HuH-7 (cell line): Measurements from ENCODE around the gene NTSR1.

Experiments used
- DNase-seq: peaks from one replicate; pipeline ENCODE4 v3.0.0; 2011; ENCODE audit warnings: low spot score

Gene NTSR1

DNA sequence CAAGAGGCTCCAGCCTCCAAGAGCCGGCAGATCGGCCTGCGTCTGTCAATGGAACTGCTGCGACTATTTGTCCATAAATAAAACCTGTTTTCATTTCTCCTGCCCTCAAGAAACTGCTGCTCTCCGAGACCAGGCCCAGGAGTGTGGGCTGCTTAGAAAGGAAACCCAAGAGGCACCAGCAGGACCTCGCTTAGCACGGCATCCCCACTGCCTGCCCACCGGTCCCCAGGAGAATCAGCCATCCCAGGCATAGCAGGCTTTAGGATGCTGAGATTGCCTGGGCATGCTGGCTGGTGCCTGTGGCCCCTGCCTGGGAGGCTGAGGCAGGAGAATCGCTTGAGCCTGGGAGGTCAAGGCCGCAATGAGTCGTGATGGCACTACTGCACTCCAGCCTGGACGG lies 17.6 kb downstream of the NTSR1 start:
- no peak for DNase-seq

DNA sequence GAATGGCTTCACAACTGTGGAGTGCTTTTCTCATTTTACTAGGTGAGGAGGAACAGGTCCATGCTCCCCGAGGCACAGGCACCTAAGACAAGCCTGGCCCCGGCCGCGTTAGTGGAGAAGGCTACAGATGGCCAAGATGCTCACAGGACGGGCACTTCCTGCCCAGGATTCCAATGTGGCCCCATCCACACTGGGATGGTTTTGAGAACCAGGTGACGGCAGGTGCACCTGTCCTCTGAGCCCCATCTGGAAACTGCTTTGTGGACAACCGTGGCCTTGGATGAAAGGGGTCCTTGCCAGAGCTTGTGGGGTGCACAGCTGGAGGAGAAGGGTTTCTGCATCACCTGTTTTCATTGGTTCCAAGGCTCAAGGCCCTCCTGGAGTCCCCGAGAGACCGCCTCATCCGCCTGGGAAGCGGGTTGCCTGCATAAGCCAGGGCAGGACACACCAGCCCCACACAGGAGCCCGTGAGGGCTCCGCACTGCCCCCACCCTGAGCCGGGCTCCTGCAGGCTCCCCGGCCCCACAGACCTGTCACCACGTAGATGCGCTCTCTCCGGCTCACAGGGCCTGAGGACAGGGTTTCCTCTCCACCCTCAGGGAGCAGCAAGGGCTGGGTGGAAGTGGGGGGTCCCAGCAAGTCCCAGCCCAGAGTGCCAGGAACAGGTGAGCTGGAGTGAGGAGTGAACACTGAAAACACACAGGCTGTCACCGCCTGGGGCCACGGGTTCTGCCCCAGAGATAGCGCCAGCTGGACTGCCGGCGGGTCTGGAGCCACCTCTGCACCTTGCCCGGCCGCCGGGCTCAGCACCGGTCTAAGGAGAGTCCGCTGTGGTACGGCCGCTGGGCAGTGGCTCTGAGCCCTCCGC lies 18.3 kb downstream of the NTSR1 start:
- no peak for DNase-seq

DNA sequence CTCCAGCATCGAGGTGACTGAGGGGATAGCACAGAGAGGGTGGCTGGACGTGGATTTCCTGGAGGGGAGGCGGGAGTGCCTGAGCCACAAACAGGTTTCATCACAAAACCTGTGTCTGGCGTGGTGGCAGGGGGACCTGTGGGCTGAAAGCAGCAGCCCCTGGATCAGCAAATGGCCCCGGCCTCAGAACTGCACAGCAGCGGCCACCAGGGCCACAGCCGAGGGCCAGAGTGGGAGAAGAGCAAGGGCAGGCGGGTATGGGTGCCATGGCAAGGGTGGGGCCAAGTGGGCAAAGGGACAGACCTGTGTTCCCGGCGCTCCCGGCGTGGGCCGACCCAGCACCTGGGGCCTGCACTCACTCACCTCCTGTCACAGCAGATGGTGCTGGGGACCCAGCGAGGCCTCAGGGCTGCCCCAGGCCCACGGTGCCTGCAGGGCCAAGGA lies 19.0 kb downstream of the NTSR1 start:
- DNase-seq = no peak

DNA sequence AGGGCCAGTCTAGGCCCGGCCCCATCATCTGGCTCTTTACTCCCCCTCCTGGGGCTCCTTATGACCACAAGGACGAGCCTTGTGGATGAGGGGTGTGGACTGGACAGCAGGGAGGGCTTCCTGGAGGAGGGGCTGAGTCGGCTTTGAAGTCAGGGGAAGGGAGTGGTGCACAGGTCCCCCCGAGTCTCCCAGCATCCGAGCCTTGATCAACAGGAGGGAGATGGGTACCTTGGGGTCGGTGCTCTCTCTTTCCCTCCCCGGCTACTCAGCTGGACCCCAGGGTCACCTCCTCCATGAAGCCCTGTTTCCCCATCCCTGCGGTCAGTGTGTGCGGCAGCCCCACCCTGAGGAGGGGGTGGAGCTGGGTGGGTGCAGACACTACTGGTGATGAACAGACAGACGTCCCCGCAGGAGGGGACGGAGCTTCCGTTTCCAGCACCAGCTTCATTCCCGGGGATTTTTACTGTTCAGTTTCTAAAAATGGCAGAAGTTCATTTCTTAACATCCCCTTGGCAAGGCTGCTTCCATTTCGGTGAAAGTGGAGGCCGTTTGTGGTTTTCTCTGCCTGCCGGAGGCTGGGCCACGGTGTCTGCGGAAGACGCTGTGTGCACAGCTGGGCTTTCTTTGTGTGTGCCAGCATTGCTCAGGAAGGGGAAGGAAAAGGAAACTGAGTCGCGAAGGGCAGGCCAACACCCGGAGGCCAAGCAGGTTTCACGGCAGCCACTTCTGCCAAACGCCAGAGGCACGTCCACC lies 19.6 kb downstream of the NTSR1 start:
- no peak for DNase-seq

DNA sequence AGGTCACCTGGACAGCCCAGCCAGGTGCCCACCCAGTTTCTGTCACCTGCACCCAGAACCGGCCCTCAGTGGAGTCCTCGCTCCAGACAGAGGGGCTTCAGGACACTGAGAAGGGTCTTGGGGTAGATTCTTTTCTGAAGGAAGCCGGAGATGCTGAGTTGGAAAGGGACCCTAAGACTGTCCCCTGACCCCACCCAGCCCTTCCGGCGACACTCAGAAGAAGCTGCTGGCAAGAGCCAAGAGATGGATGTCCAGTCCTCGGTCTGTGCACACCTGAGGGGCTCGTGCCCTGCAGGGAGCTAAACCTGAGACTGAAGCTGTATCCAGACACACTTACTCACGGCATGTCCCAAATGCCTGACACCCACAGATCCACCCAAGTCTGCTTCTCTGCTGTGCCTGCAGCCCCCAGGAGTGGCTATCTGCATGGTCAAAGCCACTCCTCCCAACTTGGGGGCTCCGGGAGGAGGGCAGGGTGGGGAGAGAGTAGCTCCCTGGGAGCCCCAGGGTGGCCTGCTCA lies 20.2 kb downstream of the NTSR1 start:
- DNase-seq = no peak

DNA sequence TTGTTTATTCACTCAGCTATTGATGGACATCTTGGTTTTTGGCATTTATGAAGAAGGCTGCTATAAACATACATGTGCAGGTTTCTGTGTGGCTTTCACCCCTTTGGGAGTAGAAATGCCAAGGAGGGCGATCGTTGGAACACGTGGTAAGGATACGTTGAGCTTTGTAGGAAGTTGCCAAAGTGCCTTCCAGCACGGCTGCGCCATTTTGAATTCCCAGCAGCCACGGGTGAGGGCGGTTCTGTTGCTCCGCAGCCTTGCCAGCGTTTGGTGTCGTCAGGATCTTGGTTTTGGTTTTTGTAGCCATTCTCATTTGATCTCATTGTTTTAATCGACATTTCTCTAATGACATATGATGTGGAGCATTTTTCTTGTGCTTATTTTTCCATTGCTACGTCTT lies 21.8 kb downstream of the NTSR1 start:
- DNase-seq = no peak

DNA sequence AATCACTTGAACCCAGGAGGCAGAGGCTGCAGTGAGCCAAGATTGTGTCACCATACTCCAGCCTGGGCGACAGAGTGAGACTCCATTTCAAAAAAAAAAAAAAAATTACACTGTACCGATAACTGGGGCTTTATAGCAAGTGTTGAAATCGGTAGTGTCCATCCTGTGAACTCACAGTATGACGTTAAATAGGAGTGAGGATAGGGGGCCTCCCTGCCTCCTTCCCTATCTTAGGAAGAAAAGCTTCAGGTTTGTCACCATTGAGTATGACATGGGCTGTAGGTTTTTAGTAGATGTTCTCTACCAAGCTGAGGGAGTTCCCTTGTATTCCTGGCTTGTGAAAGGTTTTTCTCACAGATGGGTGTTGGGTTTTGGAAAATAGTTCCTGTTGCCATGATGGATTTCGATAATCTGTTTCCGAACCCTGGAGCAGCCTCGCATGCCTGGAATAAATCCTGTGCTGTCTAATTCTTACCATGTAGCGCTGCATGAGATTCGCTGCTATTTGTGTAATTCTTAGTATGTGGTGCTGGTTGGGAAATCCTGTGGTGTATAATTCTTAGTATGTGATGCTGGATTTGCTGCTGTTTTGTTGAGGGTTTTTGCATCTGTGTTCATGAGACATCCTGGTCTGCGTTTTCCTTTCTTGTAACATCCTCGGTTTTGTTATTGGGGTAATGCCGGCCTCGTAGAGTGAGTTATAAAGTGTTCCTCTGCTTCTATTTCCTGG lies 23.6 kb downstream of the NTSR1 start:
- DNase-seq = no peak

DNA sequence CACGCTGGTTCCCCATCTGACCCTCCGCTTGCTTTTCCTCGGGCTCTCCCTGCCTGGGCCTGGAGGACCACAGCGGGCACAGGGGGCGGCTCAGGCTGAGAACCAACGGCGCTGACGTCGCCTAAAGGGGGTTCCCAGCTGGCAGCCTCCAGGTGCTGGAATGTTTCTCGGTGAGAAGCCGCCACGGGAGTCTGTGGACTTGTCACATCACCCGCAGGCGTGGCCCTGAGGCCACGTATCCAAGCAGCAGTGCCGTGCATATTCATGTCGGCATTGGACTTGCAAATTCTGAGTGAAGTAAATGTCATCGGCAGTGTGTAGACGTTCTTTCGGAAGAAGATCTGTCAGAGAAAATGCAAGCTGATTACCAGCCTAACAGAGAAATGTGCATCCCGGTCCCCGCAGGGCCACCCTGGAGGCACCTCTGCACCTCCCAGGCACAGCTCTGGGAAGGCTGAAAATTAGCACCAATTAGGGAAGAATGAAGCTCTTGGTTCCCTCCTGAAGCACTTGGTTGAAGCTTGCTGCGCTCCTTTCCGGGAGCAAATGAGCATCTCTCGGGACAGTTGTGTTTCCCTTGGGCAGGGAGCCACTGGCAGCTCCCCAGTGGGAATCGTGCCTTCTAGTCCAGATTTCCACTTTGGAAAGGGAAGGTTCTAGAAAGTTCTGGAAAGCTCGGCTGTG lies 24.3 kb downstream of the NTSR1 start:
- no peak for DNase-seq

DNA sequence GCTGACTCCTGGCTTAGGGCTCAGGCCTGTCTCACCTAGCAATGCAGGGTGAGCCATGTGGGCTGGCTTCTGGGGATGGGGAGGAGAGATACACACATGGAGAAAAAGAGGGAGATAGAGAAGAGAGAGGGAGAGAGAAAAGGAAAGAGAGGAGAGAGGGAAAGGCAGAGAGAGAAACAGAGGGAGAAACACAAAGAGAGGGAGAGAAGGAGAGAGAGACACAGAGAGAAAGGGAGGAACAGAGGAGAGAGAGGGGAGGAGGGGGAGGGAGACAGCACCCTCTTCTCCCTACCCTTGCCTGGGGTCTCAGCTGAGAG lies 24.8 kb downstream of the NTSR1 start:
- no peak for DNase-seq

DNA sequence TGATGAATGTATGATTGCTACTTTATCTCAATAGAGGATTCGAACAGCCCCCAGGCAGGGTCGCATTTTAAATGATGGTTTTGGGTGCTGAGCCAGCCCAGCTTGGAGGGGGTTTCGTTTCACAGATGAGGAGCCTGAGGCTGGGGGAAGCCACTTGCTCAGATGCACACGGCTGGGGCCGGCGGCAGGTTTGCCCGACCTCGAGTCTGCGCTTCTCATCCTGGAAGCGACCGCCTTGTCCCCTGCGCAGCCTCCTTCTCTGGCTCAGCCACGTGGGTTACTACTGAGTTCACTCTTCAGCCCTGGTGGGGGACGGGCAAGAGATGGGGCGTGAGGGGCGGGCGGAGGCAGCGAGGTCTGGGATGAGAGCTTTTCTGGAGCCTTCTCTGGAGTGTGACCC lies 25.3 kb downstream of the NTSR1 start:
- no peak for DNase-seq

DNA sequence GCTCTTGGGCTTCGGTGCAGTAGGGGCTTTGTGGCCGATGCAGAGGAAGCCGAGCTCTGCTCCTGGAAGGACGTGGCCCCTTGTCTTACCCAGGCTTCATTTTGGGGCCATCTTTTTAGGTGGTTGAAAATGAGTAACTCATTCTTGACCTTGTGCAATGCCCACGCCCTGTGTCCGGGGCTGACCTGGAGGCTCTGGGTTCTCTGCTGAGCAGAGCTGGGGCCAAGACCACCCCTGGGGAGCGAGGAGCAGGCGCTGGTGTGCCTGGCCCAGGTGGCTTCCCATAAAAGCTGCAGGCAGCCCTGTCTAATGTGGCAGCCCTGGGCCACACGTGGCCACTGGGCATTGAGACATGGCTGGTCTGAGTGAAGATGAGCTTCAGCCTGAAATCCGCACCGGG lies 25.7 kb downstream of the NTSR1 start:
- DNase-seq = no peak

DNA sequence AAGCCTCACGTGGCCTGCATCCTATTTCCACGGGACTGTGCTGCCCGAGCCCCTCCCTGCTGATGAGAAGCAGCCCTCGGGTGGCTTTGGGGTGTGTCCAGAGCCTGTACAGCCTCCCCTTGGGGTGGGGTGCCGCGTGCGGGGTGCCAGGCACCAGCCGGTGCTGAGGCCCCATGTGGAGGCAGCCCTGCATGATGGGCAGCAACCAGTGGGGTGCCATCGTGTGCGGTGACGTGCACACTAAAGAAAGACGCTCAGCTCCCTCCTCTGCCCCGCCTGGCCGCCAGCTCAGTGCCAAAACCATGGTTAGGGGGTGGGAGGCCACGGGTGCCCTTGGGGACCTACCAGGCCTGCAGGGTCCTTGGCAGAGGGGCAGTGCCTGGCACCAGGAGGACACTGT lies 26.2 kb downstream of the NTSR1 start:
- no peak for DNase-seq

DNA sequence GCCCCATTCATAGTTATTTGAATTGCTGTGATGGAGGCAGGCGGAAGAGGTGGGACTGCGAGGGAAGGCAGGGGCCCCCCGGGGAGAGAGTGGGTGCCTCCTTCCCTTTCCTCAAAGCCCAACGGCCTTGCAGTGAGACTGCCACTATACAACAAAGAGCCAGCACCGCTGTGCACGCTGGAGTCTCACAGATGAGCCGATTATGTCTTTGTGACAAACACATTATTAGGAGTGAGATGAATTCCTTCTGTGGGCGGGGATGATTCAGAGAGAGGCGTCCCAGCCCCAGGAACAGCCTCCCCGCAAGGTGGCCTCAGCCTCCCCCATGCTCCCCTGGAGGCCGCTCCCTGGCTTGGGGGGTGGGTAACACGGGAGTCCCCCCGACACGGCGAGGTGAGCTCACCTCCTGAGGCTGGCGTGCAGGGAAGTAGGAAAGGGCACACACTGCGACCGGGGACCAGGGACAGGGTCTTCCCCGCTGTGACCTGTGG lies 26.7 kb downstream of the NTSR1 start:
- no peak for DNase-seq

DNA sequence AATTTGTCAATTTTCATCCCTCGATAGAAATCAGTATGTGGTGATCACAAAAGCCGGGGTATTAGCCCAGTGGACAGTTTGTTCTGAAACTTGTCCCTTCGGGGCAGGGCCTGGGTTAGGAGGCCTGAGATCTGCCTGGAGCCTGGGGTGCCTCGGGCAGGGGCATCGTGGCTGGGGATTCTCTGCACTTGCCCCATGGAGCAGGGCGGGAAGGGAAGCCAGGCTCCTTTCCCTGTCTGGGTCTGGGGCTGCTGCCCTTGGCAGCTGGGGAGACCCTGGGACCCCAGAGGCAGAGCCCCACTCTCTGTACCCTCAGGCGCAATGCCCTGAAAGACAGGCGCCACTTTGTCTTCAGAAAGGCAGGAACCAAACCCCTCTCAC lies 27.4 kb downstream of the NTSR1 start:
- no peak for DNase-seq

DNA sequence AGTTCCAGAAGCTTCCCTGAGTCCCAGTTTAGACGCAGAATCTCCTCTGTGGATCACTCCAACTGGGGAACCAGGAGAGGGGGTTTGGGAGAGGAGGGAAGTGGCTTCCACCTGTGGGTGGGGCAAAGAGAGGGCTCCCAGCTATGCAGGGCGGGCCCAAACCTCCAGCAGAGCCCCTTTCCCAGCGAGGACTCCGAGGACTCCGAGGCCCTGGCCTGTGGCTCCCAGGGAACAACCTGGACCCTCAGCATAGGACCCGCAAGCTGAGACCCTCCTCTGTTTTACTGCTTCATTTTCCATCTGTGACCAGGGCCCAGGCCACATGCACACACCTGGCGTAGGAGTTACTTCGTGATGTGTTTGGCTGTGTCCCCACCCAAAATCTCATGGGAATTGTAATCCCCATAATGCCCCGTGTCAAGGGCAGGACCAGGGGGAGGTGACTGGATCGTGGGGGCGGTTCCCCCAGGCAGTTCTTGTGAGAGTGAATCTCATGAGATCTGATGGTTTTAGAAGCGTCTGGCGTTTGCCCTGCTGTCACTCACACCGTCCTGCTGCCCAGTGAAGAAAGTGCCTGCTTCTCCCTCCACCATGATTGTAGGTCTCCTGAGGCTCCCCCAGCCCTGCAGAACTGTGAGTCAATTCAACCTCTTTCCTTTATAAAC lies 27.9 kb downstream of the NTSR1 start:
- no peak for DNase-seq

DNA sequence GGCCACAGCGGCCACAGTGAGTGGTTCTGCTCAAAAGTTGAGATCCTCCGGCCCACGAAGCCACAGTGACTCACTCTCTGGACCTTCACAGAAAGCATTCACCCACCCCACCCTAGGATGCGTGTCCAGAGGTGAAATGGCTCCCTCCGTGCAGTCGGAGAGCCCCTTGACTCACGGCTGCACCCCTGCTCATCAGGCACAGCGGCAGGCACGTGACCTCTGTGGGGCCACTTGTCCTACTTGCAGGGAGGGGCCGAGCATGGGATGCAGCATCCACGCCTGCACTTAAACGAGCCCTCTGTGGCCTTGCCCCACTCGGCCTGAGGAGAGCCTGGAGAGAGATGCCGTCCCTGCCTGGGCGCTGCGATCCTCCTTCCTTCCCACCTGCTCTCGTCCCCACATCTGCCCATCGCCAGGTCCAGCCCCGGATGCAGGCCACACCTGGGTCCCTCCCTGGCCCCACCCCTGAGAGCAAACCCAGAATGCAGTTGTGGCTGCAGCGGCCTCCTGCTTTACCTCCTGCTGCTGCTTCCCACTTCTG lies 28.7 kb downstream of the NTSR1 start:
- no peak for DNase-seq

DNA sequence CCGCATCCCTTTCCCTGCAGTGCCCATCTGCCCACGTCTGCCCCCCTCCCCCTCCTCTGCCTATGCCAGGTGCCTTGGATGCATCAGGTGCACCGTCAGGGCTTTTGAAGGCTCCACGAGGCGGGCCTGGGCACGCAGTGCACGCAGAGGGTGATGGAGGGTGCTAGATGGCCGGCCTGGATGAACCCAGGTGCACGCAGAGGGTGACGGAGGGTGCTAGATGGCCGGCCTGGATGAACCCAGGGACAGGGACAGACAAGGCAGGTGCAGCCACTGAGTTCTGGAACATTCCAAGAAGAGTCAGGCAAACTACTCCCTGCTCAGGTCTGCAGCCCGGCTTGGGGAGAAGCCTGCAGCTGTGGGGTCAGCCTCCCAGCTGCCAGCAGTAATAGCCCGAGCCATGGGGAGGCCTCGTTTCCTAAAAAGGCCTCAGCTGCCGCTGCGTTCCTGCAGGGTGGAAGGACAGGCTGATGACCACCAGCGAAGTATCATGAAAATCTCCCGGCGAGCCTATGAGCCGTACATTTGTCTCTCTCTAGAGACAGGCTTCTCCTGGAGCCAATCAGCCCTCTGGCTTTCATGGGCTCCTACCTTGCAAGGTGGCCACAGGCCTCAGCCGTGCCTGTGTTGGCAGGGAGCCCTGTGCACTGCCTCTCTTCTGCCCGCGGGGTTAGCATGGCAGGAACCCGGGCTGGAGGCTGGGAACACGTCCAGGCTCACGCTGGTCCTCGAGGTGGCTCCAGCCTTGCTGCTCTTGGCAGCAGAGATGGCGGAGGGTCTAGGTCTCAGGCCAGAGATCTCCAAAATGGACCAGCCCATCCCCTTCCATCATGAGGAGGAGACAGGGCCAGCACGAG lies 29.6 kb downstream of the NTSR1 start:
- DNase-seq = no peak

DNA sequence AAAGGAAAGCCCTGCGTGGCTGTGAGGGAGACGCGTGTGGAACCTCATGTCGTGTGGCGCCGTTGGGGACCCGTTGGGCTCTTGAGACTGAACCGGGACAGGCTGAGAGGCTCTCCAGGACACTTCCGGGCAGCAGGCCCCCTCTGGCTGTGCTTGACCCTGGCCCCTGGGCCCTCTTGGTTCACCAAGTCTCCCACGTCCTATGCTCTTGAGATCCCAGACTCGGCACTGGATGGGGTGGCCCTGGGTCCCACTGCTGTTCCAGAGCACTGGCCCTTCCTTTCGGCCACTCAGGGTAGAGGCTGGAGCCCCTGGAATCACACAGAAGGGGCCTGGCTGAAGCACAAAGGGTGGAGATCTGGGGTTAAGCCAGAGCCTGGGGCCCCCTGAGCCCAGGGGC lies 30.4 kb downstream of the NTSR1 start:
- DNase-seq = no peak

DNA sequence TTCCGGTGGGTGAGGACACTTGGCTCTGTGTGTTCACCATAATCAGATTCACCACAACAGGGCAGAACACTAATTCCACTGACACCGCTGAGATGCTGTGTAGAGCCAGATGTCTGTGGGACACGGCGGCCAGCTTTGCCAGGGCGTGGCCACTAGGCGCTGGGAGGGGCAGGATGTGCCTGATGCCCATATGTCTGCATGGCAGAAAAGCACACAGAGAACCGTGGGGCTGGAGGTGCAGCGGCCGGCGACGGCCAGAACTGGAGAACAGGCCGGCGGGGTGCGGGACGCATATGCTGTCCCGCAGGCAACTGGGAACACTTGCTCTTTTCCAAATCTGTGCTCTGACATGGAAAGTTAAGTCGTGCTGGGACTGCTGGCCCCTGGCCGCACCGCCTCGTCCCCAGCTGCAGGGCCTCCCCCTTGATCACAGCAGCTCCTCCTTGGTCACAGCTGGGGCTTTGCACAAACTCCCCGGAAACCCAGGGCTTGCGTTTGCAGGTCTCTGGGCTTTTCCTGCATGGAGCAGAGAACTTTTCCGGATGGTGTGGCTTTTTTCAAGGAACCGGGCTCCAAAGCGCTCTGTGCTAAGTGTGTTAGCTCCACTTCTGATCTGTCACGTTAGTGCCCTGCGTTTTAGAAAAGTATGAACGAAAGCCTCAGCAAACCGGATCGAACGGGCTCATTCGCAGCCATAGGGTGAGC lies 31.1 kb downstream of the NTSR1 start:
- DNase-seq = no peak
